Nephron (organoid): Measurements from ENCODE around the gene ANAPC5.
"Not testable (repeated sequence)": the region's sequence is repeated elsewhere in the genome, so short reads cannot be mapped to it uniquely, and the experiment has no call there.

ENCODE experiments used
- H3K27ac Mint-ChIP-seq, 3 experiments: 2 replicates each; pipeline ENCODE4 v1.8.0; 2020; ENCODE audit warnings: mixed read lengths in 3 of 3, mild to moderate bottlenecking in 2 of 3, moderate library complexity in 1 of 3
- H3K27me3 Mint-ChIP-seq: 2 replicates; pipeline ENCODE4 v1.8.0; 2021; ENCODE audit warnings: low read depth, mild to moderate bottlenecking, moderate library complexity, mixed read lengths
- H3K36me3 Mint-ChIP-seq: 2 replicates; pipeline ENCODE4 v1.8.0; 2020; ENCODE audit warnings: low read depth, mixed read lengths
- H3K4me1 Mint-ChIP-seq: 2 replicates; pipeline ENCODE4 v1.8.0; 2020; ENCODE audit warnings: mixed read lengths
- H3K4me3 Mint-ChIP-seq, 3 experiments: 2 replicates each; pipeline ENCODE4 v1.8.0; 2020; ENCODE audit warnings: mild to moderate bottlenecking in 3 of 3, mixed read lengths in 3 of 3, moderate library complexity in 2 of 3
- H3K9me3 Mint-ChIP-seq: 2 replicates; pipeline ENCODE4 v1.8.0; 2020; ENCODE audit warnings: mixed read lengths
- TF ChIP-seq, protein P1 (sequence below), 3 experiments: fragments of 200-600 bp; sonication (generic); IDR thresholded peaks; one replicate each; pipeline ENCODE4 v1.5.0; 2021; ENCODE audit warnings: antibody characterized with exemption in 3 of 3; ENCODE audit not compliant: unreplicated experiment in 3 of 3

The ANAPC5 gene

DNA sequence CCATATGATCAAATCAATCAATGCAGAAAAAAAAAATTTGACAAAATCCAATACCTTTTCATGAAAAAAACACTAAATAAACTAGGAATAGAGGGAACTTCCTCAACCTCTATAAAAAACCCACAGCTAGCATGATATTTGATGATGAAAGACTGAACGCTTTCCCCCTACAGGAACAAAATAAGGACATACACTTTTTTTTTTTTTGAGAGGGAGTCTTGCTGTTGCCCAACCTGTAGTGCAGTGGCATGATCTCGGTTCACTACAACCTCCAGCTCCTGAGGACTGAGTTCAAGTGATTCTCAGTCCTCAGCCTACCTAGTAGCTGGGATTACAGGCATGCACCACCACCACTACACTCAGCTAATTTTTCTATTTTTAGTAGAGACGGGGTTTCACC, 37.8 kb downstream of the ANAPC5 start:
- H3K9me3 Mint-ChIP-seq, result no peaks in the 10 kb centered on the region

DNA sequence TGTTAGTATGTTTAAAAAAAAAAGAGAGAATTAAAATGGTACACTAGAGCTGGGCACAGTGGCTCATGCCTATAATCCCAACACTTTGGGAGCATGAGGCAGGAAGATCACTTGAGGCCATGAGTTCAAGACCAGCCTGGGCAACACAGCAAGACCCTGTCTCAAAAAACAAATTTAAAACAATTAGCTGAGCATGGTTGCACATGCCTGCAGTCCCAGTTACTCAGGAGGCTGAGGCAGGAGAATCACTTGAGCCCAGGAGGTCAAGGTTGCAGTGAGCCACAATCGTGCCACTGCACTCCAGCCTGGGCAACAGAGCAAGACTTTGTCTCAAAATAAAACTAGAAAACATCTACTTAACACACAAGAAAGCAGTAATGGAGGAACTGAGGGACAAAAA, 42.0 kb downstream of the ANAPC5 start:
- H3K4me1 Mint-ChIP-seq, H3K9me3 Mint-ChIP-seq, H3K27ac Mint-ChIP-seq, H3K4me3 Mint-ChIP-seq, H3K27me3 Mint-ChIP-seq: not testable (repeated sequence)
- H3K36me3 Mint-ChIP-seq, result peaks cover 51% of the 10 kb centered on the region

More for the DNA sequence above, 37.8 kb downstream of the ANAPC5 start:
- Mint-ChIP-seq H3K27ac (no peak overlapping the region), H3K4me3 (no peak overlapping the region), H3K27me3 (no peaks in the 10 kb centered on the region), H3K36me3 (peaks cover 66% of the 10 kb centered on the region), H3K4me1 (no peaks in the 10 kb centered on the region)
- TF ChIP-seq, protein P1, sequence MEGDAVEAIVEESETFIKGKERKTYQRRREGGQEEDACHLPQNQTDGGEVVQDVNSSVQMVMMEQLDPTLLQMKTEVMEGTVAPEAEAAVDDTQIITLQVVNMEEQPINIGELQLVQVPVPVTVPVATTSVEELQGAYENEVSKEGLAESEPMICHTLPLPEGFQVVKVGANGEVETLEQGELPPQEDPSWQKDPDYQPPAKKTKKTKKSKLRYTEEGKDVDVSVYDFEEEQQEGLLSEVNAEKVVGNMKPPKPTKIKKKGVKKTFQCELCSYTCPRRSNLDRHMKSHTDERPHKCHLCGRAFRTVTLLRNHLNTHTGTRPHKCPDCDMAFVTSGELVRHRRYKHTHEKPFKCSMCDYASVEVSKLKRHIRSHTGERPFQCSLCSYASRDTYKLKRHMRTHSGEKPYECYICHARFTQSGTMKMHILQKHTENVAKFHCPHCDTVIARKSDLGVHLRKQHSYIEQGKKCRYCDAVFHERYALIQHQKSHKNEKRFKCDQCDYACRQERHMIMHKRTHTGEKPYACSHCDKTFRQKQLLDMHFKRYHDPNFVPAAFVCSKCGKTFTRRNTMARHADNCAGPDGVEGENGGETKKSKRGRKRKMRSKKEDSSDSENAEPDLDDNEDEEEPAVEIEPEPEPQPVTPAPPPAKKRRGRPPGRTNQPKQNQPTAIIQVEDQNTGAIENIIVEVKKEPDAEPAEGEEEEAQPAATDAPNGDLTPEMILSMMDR (IDR thresholded peaks at IDR 0.05; ENCODE audit: unreplicated experiment in 3 of 3), result no peak

DNA sequence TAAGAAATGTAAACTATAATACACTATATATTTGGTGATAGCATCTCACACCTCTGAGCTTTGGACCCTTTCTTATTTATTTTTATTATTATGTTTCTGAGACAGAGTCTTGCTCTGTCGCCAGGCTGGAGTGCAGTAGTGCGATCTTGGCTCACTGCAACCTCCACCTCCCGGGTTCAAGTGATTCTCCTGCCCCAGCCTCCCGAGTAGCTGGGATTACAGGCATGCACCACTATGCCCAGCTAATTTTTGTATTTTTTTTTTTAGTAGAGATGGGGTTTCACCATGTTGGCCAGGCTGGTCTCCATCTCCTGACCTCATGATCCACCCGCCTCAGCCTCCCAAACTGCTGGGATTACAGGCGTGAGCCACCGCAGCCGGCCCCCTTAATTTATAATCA, 44.8 kb downstream of the ANAPC5 start:
- not testable (repeated sequence) for H3K27ac Mint-ChIP-seq, H3K4me3 Mint-ChIP-seq, H3K4me1 Mint-ChIP-seq, H3K27me3 Mint-ChIP-seq, H3K9me3 Mint-ChIP-seq
- H3K36me3 Mint-ChIP-seq, result peaks cover 36% of the 10 kb centered on the region

DNA sequence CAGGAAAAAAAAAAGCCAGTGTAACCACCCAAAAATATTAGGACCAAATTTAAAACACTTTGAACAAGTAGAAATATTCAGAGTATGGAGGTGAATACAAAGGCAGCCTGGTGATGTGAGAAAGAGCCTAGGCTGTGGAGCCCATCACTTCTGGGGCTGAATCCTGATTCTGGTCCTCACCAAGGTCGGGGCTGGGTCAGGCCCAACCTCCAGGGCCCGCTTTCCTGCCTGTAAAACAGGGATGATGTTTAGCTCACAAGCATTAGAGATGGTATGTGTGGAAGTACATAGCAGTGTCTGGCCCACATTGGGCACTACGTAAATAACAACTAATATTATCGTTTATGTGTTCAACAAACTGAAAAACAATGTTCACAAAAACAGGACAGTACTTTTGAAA, 47.9 kb downstream of the ANAPC5 start:
- Mint-ChIP-seq H3K4me1 (peaks cover 5% of the 10 kb centered on the region), H3K36me3 (peaks cover 11% of the 10 kb centered on the region), H3K4me3 (no peak overlapping the region), H3K9me3 (no peaks in the 10 kb centered on the region), H3K27ac (no peak overlapping the region), H3K27me3 (peaks cover 3% of the 10 kb centered on the region)
- TF ChIP-seq, protein P1 (IDR thresholded peaks at IDR 0.05; ENCODE audit: unreplicated experiment in 3 of 3), result no peak

DNA sequence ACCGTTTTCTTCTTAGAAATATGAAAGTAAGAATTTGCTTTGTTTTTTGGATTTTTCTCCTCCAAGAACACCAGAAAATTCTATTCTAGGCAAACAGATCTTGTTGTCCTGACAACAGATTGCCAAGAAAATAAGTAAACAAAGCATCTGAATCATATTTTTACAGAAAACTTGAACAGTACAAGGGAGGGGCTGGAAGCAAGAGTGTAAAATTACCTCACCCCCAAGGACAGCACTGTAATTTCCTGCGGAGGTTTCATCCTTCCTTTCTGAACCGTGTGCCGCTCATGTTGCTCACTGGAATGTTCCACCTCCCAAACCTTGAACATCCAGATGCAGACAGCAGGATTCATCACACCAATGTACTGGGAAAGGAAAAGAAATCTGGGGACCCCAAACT, 50.3 kb downstream of the ANAPC5 start:
- peaks cover 3% of the 10 kb centered on the region for H3K27me3 Mint-ChIP-seq

DNA sequence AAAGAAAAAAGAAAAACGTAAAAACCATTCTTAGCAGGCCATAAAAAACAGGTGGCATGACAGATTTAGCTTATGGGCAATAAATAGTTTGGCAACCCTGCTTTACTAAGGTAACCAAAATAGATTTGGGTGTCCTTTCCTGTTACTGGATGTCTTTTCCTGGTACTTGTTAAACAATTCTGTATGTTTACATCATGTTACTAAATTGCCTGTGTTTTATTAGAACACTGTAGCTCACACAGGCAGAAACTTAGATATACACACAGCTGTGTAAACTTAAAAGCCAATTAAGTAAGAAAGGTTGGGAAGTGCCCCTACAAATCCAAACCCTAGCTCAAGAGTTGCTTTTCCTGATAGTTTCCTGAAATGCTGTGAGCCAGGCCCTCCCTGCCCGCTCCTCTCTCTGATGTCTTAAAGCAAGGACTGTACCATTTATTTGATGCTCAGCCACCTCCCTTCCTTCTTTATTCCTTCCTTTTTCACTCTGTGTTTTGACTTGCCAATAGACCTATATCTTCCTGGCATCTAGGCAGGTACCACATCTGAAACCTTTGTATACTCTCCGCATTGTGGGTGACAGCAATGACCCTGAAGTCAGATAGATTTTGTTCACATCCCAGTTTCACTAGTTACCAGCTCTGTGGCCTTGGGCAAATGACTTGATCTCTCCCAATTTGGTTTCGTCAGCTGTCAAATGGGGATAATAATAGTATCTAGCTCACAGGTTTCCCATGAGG, 52.0 kb downstream of the ANAPC5 start:
- peaks cover 14% of the 10 kb centered on the region for H3K4me1 Mint-ChIP-seq
- H3K36me3 Mint-ChIP-seq, result no peaks in the 10 kb centered on the region
- H3K9me3 Mint-ChIP-seq, result no peaks in the 10 kb centered on the region
- H3K4me3 Mint-ChIP-seq, result peak overlapping the region in 2 of 3 experiments; percentile 16 to 21
- TF ChIP-seq, protein P1 (IDR thresholded peaks at IDR 0.05; ENCODE audit: unreplicated experiment in 3 of 3), result no peak
- H3K27me3 Mint-ChIP-seq, result peaks cover 3% of the 10 kb centered on the region
- peak overlapping the region in 2 of 3 experiments; percentile 0 to 16 for H3K27ac Mint-ChIP-seq

More for the DNA sequence above, 50.3 kb downstream of the ANAPC5 start:
- Mint-ChIP-seq H3K9me3 (no peaks in the 10 kb centered on the region), H3K4me3 (no peak overlapping the region), H3K27ac (no peak overlapping the region), H3K4me1 (peaks cover 10% of the 10 kb centered on the region), H3K36me3 (no peaks in the 10 kb centered on the region)
- TF ChIP-seq, protein P1 (IDR thresholded peaks at IDR 0.05; ENCODE audit: unreplicated experiment in 3 of 3), result no peak

DNA sequence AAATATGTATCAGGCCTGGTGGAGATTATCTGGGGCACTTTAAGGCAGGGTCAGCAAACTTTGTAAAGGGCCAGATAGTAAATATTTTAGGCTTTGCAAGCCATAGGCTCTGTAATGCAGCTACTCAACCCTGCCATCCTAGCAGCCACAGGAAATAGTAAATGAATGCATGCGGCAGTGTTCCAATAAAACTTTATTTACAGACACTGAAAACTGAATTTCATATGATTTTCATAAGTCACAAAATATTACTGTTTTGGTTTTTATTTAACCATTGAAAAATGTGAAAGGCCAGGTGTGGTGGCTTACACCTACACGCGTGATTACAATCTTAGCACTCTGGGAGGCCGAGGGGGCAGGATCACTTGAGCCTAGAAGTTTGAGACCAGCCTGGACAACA, 52.5 kb downstream of the ANAPC5 start:
- Mint-ChIP-seq H3K9me3 (no peaks in the 10 kb centered on the region), H3K27me3 (peaks cover 3% of the 10 kb centered on the region), H3K36me3 (no peaks in the 10 kb centered on the region)

DNA sequence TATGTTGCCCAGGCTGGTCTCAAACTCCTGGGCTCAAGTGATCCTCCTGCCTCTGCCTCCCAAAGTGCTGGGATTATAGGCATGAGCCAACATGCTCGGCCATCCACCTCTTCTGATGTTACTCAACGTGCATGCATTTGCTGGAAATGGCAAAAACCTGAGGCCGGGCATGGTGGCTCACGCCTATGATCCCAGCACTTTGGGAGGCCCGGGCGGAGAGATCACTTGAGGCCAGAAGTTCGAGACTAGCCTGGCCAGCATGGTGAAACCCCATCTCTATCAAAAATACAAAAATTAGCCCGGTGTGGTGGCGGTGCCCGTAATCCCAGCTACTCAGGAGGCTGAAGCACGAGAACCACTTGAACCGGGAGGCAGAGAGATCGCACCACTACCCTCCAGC, 53.8 kb downstream of the ANAPC5 start:
- H3K27me3 Mint-ChIP-seq, H3K9me3 Mint-ChIP-seq, H3K36me3 Mint-ChIP-seq, H3K27ac Mint-ChIP-seq: not testable (repeated sequence)
- Mint-ChIP-seq H3K4me1 (peaks cover 17% of the 10 kb centered on the region), H3K4me3 (peak overlapping the region; percentile 79 to 89 (median 87))

More for the DNA sequence above, 52.5 kb downstream of the ANAPC5 start:
- TF ChIP-seq, protein P1 (IDR thresholded peaks at IDR 0.05; ENCODE audit: unreplicated experiment in 3 of 3), result no peak
- Mint-ChIP-seq H3K4me1 (peaks cover 17% of the 10 kb centered on the region), H3K27ac (no peak overlapping the region), H3K4me3 (no peak overlapping the region)
